GM12864 (cell line): ENCODE data around the gene HEG1.

Experiments
- DNase-seq: peaks from one replicate; pipeline ENCODE4 v3.0.0-alpha.2; 2011; ENCODE audit warnings: low read depth
- H3K4me3 ChIP-seq: 2 replicates; pipeline ENCODE4 v1.5.1; 2011; ENCODE audit warnings: mild to moderate bottlenecking, low read depth, low read length, control low read depth
- CTCF ChIP-seq: IDR thresholded peaks from 2 replicates; pipeline ENCODE4 v1.5.1; 2011; ENCODE audit warnings: low read depth, mild to moderate bottlenecking, moderate library complexity, low read length, control low read depth, inconsistent platforms; ENCODE audit errors: missing control alignments

HEG1 gene

GRCh38 chr3:125032100-125032643 is 23.6 kb downstream of the HEG1 start:
- no peak for DNase-seq
- H3K4me3 ChIP-seq = no peak overlapping the region
- no peak for TF ChIP-seq CTCF

DNA sequence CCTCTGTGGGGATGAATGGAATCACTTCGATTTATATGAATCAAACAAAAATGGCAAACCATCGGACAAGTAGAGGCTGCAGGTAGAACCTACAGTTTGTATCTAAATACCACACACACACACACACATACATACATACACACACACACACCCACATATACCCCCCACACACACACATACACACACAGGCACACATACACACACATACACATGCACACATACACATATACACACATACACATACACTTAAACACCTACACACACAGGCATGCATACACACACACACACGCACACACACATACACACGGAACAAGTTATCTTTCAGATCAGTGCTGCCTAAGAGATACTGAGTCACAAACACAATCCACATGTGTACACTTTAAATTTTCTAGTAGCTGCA is 24.3 kb downstream of the HEG1 start:
- no peak overlapping the region for H3K4me3 ChIP-seq
- DNase-seq = no peak
- TF ChIP-seq CTCF = no peak

GRCh38 chr3:125028657-125029056 is 27.1 kb downstream of the HEG1 start:
- TF ChIP-seq CTCF = no peak
- DNase-seq = no peak

GRCh38 chr3:125025642-125026041 is 30.2 kb downstream of the HEG1 start:
- no peak for TF ChIP-seq CTCF
- no peak overlapping the region for H3K4me3 ChIP-seq
- no peak for DNase-seq

More at GRCh38 chr3:125028657-125029056, 27.1 kb downstream of the HEG1 start:
- H3K4me3 ChIP-seq = no peak overlapping the region

GRCh38 chr3:125024817-125025216 is 31.0 kb downstream of the HEG1 start:
- TF ChIP-seq CTCF = no peak
- DNase-seq = no peak
- H3K4me3 ChIP-seq = no peak overlapping the region

- no peak for TF ChIP-seq CTCF
- no peak for DNase-seq
- no peak overlapping the region for H3K4me3 ChIP-seq
Observed at GRCh38 chr3:125023833-125024555, 31.8 kb downstream of the HEG1 start.

DNA sequence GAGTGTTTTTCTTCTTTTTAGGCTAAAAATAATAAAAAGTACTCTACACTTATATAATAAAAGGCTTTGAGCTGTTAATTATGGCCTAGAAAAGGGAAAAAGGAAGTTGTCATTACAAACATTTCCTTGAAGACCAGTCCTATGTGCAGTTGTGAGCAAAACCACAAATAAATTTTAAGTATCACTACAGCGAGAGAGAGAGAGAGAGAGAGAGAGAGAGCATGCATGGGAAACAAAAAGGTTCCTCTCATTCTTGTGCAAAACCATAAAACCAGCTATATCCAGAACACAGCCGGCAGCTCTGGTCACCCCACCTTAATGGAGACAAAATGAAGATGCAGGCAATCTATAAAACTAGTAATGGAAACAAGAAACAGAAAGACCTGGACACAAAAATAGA is 33.6 kb downstream of the HEG1 start:
- no peak for TF ChIP-seq CTCF
- no peak overlapping the region for H3K4me3 ChIP-seq
- DNase-seq = no peak
